Cardiac muscle cell (in vitro differentiated cells and primary cell): ENCODE data around the gene TMEM106B. TPM values are rescaled to one million over a fixed set of nuclear protein-coding genes. Genes with fewer than 3 reads are reported as not detected.
"Not testable (repeated sequence)": the region's sequence is repeated elsewhere in the genome, so short reads cannot be mapped to it uniquely, and the experiment has no call there.

Experiments used
- DNase-seq, 2 donors: peaks; one replicate each; pipeline versions ENCODE4 v3.0.0 to v3.0.0-alpha.2; 2010 to 2017; ENCODE audit warnings: low read depth in 1 of 2, low spot score in 1 of 2
- H3K27ac ChIP-seq: fragments of 200-600 bp; sonication (generic); 2 replicates; pipeline ENCODE4 v1.5.1; 2016
- H3K27me3 ChIP-seq: fragments of 200-600 bp; sonication (generic); 2 replicates; pipeline ENCODE4 v1.6.0; 2016; ENCODE audit warnings: control low read depth
- H3K36me3 ChIP-seq: fragments of 200-600 bp; sonication (generic); 2 replicates; pipeline ENCODE4 v1.5.1; 2016; ENCODE audit warnings: control low read depth
- H3K4me1 ChIP-seq: fragments of 200-600 bp; sonication (generic); 2 replicates; pipeline ENCODE4 v1.8.1; 2017; ENCODE audit warnings: low read depth, mild to moderate bottlenecking, mixed run types
- H3K4me3 ChIP-seq: fragments of 200-600 bp; sonication (generic); 2 replicates; pipeline ENCODE4 v1.5.1; 2016; ENCODE audit warnings: mild to moderate bottlenecking
- H3K9me3 ChIP-seq: fragments of 200-600 bp; sonication (generic); 2 replicates; pipeline ENCODE4 v1.5.1; 2017; ENCODE audit warnings: low read depth, mild to moderate bottlenecking, control low read depth
- polyA plus RNA-seq: library from polyadenylated mRNA; unstranded; fragments of >200 nt; fragmentation: Nextera tagmentation; extraction: Ambion mirVana; gene quantifications from 2 replicates; pipeline ENCODE4 v1.2.1, GENCODE V29; 2016
- total RNA-seq: library from RNA; depleted of rRNA; stranded (reverse); fragments of >200 nt; gene quantifications from 2 replicates; pipeline ENCODE4 v1.2.3, GENCODE V29; 2016
- TF ChIP-seq, protein P1 (sequence below): IDR thresholded peaks from 2 replicates; pipeline ENCODE4 v1.5.1; 2012; ENCODE audit warnings: low read depth, mild to moderate bottlenecking, low read length

TMEM106B gene
- total RNA-seq: 66.7 and 86.7 TPM in 2 replicates
- 51.6 and 70.0 TPM in 2 replicates for polyA plus RNA-seq

GRCh38 chr7:12211054-12211710, at the start of gene TMEM106B:
Gene TMEM106B (plus strand): TSS chr7:12211294. CDS start chr7:12214811, 3,517 bp downstream.
- H3K27me3 ChIP-seq: no peaks in the 10 kb centered on the region
- H3K9me3 ChIP-seq: no peaks in the 10 kb centered on the region
- H3K4me1 ChIP-seq: peaks cover 9% of the 10 kb centered on the region
- DNase-seq: peak; percentile 95 to 97
- TF ChIP-seq, protein P1, sequence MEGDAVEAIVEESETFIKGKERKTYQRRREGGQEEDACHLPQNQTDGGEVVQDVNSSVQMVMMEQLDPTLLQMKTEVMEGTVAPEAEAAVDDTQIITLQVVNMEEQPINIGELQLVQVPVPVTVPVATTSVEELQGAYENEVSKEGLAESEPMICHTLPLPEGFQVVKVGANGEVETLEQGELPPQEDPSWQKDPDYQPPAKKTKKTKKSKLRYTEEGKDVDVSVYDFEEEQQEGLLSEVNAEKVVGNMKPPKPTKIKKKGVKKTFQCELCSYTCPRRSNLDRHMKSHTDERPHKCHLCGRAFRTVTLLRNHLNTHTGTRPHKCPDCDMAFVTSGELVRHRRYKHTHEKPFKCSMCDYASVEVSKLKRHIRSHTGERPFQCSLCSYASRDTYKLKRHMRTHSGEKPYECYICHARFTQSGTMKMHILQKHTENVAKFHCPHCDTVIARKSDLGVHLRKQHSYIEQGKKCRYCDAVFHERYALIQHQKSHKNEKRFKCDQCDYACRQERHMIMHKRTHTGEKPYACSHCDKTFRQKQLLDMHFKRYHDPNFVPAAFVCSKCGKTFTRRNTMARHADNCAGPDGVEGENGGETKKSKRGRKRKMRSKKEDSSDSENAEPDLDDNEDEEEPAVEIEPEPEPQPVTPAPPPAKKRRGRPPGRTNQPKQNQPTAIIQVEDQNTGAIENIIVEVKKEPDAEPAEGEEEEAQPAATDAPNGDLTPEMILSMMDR: no peak
- peaks cover 4% of the 10 kb centered on the region for H3K36me3 ChIP-seq
- peak within 1 kb of the TSS; percentile 53 for H3K4me3 ChIP-seq
- H3K27ac ChIP-seq: peak within 1 kb of the TSS; percentile 96

GRCh38 chr7:12162415-12163113, 48.5 kb upstream of the TMEM106B start:
- Histone ChIP-seq H3K9me3 (no peaks in the 10 kb centered on the region), H3K4me3 (no peak overlapping the region), H3K36me3 (no peaks in the 10 kb centered on the region), H3K4me1 (no peaks in the 10 kb centered on the region), H3K27ac (no peak overlapping the region), H3K27me3 (no peaks in the 10 kb centered on the region)
- TF ChIP-seq, protein P1: no peak
- peak in 1 of 2 donors; percentile 42 for DNase-seq

GRCh38 chr7:12168065-12168464, 43.0 kb upstream of the TMEM106B start:
- H3K4me1 ChIP-seq: not testable (repeated sequence)

DNA sequence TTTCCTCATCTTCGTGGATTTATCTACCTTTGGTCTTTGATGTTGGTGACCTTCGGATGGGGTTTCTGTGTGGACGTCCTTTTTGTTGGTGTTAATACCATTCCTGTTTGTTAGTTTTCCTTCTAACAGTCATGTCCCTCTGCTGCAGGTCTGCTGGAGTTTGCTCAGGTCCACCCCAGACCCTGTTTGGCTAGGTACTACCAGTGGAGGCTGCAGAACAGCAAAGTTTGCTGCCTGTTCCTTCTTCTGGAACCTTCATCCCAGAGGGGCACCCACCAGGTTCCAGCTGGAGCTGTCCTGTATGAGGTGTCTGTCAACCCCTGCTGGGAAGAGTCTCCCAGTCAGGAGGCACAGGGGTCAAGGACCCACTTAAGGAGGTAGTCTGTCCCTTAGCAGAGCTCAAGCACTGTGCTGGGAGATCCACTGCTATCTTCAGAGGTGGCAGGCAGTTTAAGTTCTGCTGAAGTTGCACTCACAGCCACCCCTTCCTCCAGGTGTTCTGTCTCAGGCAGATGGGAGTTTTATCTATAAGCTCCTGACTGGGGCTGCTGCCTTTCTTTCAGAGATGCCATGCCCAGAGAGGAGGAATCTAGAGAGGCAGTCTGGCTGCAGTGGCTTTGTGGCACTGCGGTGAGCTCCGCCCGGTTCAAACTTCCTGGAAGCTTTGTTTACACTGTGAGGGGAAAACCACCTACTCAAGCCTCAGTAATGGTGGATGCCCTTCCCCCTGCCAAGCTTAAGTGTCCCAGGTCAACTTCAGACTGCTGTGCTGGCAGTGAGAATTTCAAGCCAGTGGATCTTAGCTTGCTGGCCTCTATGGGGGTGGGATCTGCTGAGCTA, 40.9 kb upstream of the TMEM106B start:
- not testable (repeated sequence) for DNase-seq, H3K27ac ChIP-seq, H3K4me1 ChIP-seq, H3K27me3 ChIP-seq, H3K36me3 ChIP-seq, H3K4me3 ChIP-seq, H3K9me3 ChIP-seq

More at GRCh38 chr7:12168065-12168464, 43.0 kb upstream of the TMEM106B start:
- not testable (repeated sequence) for H3K27ac ChIP-seq, H3K27me3 ChIP-seq, H3K36me3 ChIP-seq, H3K9me3 ChIP-seq, H3K4me3 ChIP-seq, DNase-seq

DNA sequence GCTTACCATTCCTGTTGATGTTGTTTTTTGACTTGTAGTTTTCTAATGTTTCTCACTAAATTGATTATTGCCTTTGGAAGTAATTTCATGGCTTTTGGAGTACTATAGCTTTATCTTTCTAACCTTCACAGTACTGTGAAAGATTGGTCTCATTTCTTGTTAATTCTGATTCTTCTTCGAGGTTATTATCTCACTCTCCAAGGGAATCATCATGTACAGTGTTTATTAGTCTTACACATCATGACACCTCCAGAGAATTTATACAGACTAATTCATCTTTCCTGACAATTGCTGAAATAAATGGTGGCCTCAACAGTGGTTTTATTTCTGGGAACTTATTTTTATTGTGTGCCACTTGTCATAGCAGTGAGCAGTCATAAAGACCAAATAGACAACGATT, 37.4 kb upstream of the TMEM106B start:
- H3K27me3 ChIP-seq: no peaks in the 10 kb centered on the region
- no peaks in the 10 kb centered on the region for H3K36me3 ChIP-seq
- no peak overlapping the region for H3K4me3 ChIP-seq
- TF ChIP-seq, protein P1: no peak
- H3K9me3 ChIP-seq: no peaks in the 10 kb centered on the region
- H3K27ac ChIP-seq: no peak overlapping the region
- no peaks in the 10 kb centered on the region for H3K4me1 ChIP-seq
- DNase-seq: no peak

DNA sequence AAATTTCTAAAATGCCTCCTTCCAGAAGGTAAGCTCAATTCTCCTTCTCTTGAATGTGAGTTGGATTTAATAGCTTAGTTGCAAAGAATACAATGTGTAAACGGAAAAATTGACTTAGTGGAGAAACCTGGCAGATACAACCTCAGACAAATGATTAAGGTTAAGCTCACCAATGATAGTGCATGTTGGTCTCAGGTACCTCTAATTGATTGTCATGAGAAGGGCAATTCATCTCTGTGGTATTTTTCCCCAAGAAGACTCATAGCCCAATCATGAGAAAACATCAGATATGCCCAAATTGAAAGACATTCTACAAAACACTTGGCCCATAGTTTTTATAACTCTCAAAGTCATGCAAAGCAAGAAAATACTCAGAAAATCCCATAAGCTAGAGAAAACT, 36.2 kb upstream of the TMEM106B start:
- no peak overlapping the region for H3K27ac ChIP-seq
- no peak overlapping the region for H3K4me3 ChIP-seq
- no peaks in the 10 kb centered on the region for H3K36me3 ChIP-seq
- no peaks in the 10 kb centered on the region for H3K27me3 ChIP-seq
- DNase-seq: no peak
- no peaks in the 10 kb centered on the region for H3K9me3 ChIP-seq
- TF ChIP-seq, protein P1: no peak
- H3K4me1 ChIP-seq: no peaks in the 10 kb centered on the region
